Bone marrow (tissue), 2 donors: ENCODE measurements around the gene GDI1.

Experiments
- DNase-seq, 2 donors: peaks; one replicate each; lab custom pipeline; 2025; lab: John Stamatoyannopoulos, UW

Gene GDI1

DNA sequence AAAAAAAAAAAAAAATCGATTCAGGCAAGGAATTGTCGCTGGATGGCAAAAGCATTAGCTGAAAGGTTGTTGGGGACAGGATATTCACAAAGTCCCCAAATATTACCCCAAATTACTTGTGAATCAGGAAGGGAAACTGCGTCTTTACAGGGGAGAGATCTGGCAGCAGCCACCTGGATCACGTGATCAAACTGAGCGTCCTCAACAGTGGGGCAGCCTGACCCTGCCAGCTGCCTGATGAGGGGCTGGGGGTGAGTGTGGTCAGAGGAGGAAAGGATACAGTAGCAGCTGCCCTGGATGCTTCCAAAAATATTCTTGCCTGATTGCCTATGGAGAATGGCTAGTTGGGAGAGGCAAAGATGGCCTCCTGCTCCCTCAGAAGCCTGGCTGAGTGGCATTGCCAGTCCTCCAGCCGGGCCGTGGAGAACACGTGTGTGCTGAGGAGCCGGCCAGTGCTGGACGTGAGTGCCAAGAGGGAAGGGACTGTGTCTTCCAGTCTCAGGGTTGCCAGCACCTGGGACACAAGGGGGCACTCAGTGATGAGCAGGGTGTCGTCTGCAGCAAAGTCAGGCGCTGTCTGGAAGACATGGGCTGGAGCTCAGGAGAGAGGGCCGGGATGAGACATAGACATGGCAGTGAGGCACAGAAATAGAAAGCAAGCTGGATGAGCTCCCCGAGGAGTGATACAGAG lies 45.1 kb downstream of the GDI1 start:
- no peak for DNase-seq

DNA sequence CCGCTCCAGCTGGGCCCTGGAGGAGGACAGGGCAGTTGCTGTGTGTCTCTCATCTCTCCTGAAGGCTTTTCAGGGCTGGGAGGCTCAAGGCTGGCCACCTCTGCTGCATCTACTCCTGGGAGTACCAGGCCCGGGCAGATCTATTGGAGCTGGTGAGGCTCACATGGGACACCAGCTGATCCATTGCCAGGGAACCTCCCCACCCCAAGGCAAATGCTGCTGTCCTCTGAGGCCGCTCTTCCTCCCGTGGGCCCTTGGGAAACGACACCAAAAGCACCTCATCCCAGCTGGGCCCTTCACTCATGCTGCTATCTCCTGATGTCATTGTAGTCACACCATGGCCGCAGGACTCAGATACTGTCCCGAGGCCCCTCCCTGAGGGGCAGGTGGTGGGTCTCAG lies 45.8 kb downstream of the GDI1 start:
- DNase-seq: no peak

DNA sequence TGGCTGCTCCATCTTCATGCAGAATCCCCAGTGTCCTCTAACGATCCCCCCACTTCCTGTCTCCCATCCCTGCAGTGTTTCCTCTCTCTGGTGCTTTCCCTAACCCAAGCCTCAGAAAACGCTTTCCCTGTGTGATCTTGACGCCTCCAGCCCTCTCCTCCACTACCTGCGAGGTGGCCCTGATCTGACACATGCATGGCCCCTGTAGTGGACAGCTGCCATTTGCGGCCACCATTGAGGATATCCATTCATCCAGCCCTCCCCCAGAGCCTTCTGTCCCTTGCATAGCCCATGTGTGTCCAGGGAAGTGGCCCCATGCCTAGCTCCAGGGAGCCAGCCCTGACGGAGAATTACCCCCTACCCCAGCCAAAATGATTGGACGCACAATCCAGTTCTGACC lies 46.4 kb downstream of the GDI1 start:
- DNase-seq: no peak

DNA sequence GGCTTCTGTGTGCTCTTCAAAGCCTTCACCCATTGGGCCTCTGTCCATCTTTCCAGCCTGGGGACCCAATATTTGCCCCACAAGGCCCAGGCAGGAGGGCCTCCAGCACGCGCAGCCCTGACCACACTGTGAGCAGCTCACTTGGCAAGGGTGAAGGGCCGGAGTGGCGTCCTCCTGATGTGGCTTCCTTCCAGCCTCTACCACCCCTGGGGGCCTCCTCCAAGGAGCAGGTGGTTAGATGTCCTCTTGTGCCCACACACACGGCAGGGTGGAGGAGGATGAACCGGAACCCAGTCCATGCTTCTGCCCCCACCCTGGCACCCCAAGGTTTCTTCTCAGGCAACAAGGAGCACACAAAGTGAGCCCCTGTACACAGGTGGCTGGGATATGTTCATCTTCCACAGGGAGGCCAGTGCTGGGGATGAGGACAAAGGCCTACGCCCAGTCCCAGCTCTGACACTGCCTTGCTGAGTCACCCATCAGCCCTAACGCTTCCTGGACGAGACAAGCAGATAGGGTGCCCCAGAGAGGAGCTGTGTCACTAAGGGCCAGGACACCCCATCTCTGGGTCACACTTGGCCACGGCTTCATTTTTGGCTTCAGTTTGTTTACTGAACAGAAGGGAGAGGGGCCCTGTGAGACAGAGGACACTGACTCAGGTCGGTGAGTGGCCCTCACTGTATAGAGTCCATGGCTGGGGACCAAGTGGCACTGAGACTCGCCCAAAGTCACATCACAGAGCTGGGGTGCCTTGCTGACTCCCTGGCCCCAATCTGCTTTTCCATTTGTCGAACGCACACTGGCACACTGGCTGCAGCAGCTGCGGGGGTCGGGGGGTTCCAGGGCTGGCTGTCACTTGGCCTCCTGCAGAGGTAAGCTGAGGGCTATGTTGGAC lies 47.5 kb downstream of the GDI1 start:
- DNase-seq: peak in 1 of 2 donors; percentile 1

DNA sequence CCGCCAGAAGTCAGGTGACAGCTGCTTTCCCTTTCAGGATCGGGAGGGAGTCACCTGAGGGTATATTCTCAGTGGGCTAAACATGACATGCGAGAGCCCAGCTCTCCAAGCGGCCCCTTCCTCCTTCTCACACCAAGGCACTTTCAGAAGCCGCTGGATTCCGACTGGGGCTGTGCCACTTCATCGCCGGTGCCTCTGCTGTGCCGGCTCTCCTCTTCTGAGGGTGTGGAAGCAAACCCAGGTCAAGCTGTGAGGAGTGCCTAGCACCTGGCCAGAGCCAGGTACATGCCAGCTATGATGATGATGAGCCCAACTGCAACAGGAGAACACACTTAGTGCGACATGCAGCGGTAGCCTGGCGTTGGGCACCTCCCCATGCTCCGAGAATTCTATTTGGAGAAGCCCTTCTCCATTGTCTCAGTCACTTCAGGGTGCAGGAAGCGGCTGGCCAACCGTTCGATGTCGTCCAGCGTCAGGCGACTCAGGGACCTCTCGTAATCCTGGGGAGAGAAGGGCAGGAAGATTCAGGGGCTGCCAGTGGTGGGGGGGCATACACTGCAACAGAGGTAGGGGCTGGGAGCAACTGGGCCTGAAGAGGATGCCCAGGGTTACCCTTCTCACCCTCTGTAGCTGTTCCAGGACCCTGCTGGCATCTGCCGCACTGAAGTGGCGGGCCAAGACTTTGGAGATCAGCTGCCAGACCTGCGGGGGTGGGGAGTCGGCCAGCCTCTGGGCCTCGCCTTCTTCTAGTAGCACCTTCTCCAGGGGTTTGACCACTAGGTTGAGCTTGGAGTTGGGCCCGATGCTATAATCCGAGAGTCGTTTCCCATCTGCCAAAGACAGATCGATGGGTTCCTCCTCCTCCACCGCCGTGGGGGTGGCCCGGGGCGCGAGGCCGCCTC lies 48.4 kb downstream of the GDI1 start:
- no peak for DNase-seq

DNA sequence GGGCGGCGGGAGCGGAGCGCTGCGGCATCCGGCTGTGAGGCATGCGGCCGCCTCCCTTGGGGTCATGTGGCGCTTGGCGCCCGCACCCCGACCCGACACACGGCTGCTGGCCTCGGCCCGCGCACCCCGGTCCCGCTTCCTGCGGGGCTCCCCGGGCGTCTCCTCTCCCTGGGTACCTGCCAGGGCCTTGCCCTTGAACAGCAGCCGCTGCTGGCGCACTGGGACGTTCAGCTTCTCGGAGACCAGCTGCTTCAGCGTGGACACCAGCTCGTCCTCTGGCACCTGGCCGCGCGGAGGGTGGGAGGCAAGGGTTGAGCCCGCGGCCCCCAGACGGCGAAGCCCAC lies 49.1 kb downstream of the GDI1 start:
- DNase-seq: peak in 1 of 2 donors; percentile 10

DNA sequence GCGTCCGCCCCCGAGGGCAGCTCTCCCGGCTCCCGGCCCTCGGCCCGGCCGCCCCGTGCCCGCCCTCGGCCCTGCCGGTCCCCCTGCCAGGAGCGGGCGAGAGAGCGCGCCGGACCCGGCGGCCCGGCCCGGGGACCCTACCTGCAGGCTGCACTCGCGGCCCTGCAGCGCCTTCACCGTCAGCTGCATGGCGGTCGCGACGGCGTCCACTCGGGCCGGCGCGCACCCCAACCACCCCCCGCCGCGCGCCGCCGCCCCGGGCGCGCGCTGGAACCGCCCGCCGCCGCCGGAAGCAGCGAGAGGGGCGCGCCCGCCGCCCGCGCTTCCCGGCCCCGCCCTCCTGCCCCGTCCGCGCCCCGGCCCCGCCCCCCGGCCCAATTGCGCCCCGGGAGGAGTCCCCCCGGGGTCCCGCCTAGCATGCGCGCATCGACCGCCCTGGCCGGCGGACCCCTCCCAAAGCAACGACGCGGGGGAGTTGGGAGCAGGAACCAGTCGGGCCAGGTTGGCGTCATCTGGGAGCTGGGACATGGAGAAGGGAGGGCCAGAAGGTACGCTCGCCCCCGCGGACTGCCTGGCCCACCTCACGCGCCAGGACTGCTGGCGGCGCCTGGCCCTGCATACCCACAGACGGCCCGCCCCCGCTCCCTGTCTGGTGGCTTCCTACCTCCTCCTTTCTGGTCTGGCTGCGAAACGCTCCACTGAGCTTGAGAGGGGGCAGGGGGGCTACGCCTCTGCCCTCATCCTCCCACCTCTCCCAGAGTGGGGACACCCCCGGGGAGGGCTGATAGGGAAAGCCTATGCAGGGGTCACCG lies 49.6 kb downstream of the GDI1 start, which contains the start of gene UBL4A:
Gene UBL4A (minus strand): TSS at position 220 of the 812 bp plus-strand sequence. CDS start 31 bp downstream, at position 189.
- peak in 1 of 2 donors; percentile 10 for DNase-seq

DNA sequence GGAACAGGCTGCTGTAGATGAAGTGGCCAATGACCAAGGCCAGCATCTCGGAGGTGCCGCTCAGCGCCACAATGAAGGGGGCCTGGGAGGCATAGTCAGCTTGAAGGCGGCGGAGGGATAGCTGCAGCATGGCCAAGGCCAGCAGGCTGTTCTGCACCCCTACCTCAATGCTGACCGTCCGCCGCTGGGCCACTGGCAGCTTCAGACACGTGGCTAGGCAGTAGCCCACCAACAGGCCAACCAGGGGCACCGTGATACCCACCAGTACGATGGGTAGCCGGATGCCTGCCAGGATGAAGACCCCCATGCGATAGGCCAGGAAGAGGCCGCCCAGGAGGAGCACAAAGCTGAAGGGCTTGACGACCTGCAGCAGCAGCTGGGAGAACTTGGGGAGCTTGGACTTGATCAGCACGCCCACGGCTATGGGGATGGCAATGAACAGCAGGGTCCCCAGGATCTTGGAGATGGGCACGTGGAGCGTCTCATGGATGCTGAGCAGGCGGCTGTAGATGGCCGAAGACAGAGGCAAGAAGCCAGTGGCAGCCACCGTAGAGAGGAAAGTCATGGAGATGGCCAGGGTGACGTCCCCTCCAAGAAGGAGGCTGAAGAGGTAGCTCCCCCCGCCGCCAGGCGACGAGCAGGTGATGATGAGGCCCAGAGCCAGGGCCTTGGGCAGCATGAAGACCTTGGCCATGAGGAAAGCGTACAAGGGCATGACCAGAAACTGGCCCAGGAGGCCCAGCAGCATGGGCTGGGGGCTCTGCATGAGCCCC lies 50.8 kb downstream of the GDI1 start:
- DNase-seq: no peak

DNA sequence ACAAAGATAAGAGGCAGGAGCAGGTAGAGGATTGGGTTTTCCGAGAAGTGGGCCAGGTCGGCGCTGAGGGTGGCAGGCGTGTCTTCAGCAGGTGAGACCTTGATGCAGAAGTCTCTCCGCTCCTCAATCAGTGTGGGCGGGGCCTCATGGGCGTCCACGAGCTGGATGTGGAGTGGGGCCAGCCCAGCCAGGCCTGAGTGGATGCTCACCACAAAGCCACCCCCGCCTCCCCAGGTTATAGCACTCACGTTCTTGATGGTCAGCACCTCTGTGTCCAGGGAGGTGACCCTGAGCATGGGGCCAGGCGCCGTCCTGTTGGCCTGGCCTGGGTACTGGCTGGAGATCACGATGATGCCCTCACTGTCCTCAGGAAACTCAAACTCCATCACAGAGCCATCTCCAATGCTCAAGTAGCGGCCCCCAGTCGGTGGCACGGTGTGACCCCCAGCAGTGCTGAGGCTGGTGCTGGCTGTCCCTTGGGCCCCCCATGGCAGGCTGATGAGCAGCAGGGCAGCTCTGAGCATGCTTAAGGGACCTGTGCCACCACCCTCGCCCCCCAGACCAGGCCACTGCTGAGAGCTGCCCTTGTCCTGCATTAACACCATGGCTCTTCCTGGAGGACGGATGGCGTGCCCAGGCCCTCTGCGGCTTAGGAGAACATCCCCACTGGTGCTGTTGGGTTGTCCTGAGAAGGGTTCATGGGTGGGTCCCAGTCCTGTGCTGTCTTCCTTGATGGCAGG lies 51.6 kb downstream of the GDI1 start:
- DNase-seq: no peak

DNA sequence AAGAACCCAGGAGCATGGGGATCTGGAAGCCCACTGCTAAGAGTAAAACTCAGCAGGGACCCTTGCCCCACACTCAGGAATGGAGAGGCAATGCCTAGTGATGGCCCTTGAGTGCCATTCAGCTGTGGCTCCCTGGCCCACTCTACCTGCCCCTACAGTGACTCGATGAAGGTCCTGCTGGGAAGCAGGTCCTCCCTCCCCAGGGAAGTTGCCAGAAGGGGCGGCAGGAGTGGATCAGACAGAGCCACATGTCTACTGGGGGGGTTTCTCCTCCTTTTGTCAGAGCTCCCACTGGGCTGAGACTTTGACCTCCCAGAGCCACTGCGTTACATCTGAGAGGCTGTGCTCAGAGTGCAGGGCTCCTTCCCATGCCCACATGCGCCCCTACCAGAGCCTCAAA lies 52.2 kb downstream of the GDI1 start:
- DNase-seq: no peak

DNA sequence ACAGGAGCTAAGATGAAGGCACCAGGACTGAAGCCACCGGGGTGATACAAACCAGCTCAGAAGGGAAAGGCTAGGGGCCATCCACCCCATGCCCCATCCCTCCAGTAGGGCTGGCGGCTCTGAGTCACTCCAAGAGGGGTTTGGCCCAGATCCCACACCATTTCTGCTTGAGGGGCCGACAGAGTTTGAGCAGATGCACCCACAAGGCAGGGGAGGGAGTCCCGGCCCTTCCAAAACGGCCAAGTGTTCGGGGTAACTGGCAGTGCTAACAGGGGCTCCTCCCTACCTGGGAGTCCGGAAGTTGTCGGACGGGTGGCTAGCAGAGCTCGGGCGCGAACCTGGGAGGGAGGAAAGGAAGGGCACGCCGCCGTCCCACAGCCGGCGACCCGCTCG lies 53.1 kb downstream of the GDI1 start:
- peak in 1 of 2 donors; percentile 22 for DNase-seq

DNA sequence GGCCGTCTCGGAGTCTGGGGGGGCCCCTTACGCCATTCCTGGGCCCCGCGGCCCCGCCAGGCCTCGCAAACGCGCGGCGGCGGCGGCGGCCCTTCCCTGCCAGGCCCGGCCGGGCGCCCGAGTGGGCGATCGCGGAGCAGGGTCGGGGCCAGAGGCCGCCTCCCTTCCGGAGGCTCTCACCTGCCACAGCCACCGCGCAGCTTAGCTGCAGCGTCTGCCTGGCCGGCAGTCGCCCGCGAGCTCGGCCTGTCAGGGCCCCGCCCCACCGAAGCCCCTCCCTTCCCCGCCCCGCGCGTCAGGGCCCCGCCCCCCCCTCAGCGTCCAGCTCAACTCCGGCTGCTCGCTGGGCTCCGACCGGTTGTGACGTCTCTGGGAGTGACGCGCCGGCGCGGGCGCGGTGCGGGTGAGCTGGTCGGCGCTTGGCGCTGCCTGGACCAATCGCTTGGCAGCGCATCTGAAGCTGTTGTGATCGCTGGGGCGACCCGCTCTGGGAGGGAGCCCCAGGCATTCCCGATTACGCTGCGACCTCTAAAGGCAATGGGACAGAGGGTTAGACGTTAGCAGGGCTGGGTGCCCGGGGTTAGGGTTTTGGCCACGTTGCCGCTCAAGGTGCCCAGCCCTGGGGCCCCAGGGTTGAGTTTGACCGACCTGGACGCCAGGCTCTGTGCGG lies 53.6 kb downstream of the GDI1 start, which contains the start of gene SLC10A3:
Gene SLC10A3 (minus strand): TSS at position 216 of the 670 bp plus-strand sequence. CDS start 1,689 bp downstream, outside the sequence.
- peak; percentile 61 to 67 for DNase-seq
